ENCODE measurements around the gene IL20RA. TPM values are rescaled to one million over a fixed set of nuclear protein-coding genes. Genes with fewer than 3 reads are reported as not detected.
"Not testable (repeated sequence)": the region's sequence is repeated elsewhere in the genome, so short reads cannot be mapped to it uniquely, and the experiment has no call there.

IL20RA gene
- total RNA-seq, 4 donors from 2014 or later = 0.47 to 2.5 (median 1.7) TPM; not detected in 1

- TF ChIP-seq CTCF (IDR thresholded peaks at IDR 0.05) = no peak
- no peak for TF ChIP-seq POLR2A (IDR thresholded peaks at IDR 0.05)
- DNase-seq = no peak
- Histone ChIP-seq H3K36me3 (no peaks in the 10 kb centered on the region), H3K9me3 (no peaks in the 10 kb centered on the region), H3K4me3 (no peak overlapping the region), H3K27ac (no peak overlapping the region), H3K4me1 (no peaks in the 10 kb centered on the region), H3K27me3 (no peaks in the 10 kb centered on the region)
Observed at GRCh38 chr6:136983687-136984086, 61.1 kb downstream of the IL20RA start.

- no peak for TF ChIP-seq CTCF (IDR thresholded peaks at IDR 0.05)
- no peak for TF ChIP-seq POLR2A (IDR thresholded peaks at IDR 0.05)
- Histone ChIP-seq H3K4me1 (no peaks in the 10 kb centered on the region), H3K4me3 (no peak overlapping the region), H3K27ac (no peak overlapping the region), H3K36me3 (no peaks in the 10 kb centered on the region), H3K27me3 (no peaks in the 10 kb centered on the region), H3K9me3 (no peaks in the 10 kb centered on the region)
- no peak for DNase-seq
Observed at GRCh38 chr6:136982928-136983327, 61.8 kb downstream of the IL20RA start.

GRCh38 chr6:136980070-136980469, 64.7 kb downstream of the IL20RA start:
- no peak for DNase-seq
- Histone ChIP-seq H3K27me3 (no peaks in the 10 kb centered on the region), H3K9me3 (no peaks in the 10 kb centered on the region), H3K36me3 (no peaks in the 10 kb centered on the region), H3K4me3 (no peak overlapping the region), H3K27ac (no peak overlapping the region), H3K4me1 (no peaks in the 10 kb centered on the region)
- TF ChIP-seq CTCF (IDR thresholded peaks at IDR 0.05) (no peak), POLR2A (IDR thresholded peaks at IDR 0.05) (no peak)

GRCh38 chr6:136979206-136979605, 65.6 kb downstream of the IL20RA start:
- no peaks in the 10 kb centered on the region for H3K4me1 ChIP-seq
- H3K9me3 ChIP-seq = no peaks in the 10 kb centered on the region
- DNase-seq = no peak
- no peaks in the 10 kb centered on the region for H3K36me3 ChIP-seq
- no peak for TF ChIP-seq CTCF (IDR thresholded peaks at IDR 0.05)
- no peak for TF ChIP-seq POLR2A (IDR thresholded peaks at IDR 0.05)
- no peak overlapping the region for H3K4me3 ChIP-seq
- H3K27ac ChIP-seq = no peak overlapping the region
- no peaks in the 10 kb centered on the region for H3K27me3 ChIP-seq

GRCh38 chr6:136977075-136977474, 67.7 kb downstream of the IL20RA start:
- Histone ChIP-seq H3K4me3 (no peak overlapping the region), H3K9me3 (no peaks in the 10 kb centered on the region), H3K4me1 (no peaks in the 10 kb centered on the region), H3K36me3 (no peaks in the 10 kb centered on the region), H3K27ac (no peak overlapping the region), H3K27me3 (no peaks in the 10 kb centered on the region)
- DNase-seq = no peak
- TF ChIP-seq POLR2A (IDR thresholded peaks at IDR 0.05) (no peak), CTCF (IDR thresholded peaks at IDR 0.05) (no peak)

GRCh38 chr6:136975089-136975715, 69.6 kb downstream of the IL20RA start:
- Histone ChIP-seq H3K36me3 (no peaks in the 10 kb centered on the region), H3K27ac (no peak overlapping the region), H3K27me3 (no peaks in the 10 kb centered on the region), H3K4me3 (no peak overlapping the region), H3K4me1 (no peaks in the 10 kb centered on the region), H3K9me3 (no peaks in the 10 kb centered on the region)
- no peak for DNase-seq
- TF ChIP-seq CTCF (IDR thresholded peaks at IDR 0.05) (no peak), POLR2A (IDR thresholded peaks at IDR 0.05) (no peak)

- H3K36me3 ChIP-seq, H3K9me3 ChIP-seq, H3K27ac ChIP-seq, H3K27me3 ChIP-seq, H3K4me3 ChIP-seq, DNase-seq, H3K4me1 ChIP-seq: not testable (repeated sequence)
Observed at GRCh38 chr6:136973781-136974180, 71.0 kb downstream of the IL20RA start.
